Stimulated activated CD4-positive, alpha-beta T cell treated with anti-CD3 and anti-CD28 coated beads, Interleukin-1b, Interleukin-23, amount 100 ng/mL, for 1 hour (primary cell): ENCODE measurements around the gene TRDMT1.

Experiments used
- DNase-seq, 2 donors: peaks; one replicate each; pipeline ENCODE4 v3.0.0-alpha.2; 2020; ENCODE audit warnings: low read depth in 2 of 2

The TRDMT1 gene

GRCh38 chr10:17100586-17100985 lies 100.9 kb downstream of the TRDMT1 start:
- DNase-seq, result no peak

- DNase-seq, result no peak
Observed at GRCh38 chr10:17098012-17098411, 103.5 kb downstream of the TRDMT1 start.
